GM21576 (cell line): Measurements from ENCODE around the gene LYST.
"Not testable (repeated sequence)": the region's sequence is repeated elsewhere in the genome, so short reads cannot be mapped to it uniquely, and the experiment has no call there.

Experiments used
- ATAC-seq: cut with Tn5 transposase; IDR thresholded peaks from one replicate; pipeline ENCODE4 v1.9.1; 2021; ENCODE audit warnings: mild to moderate bottlenecking, moderate library complexity; ENCODE audit not compliant: unreplicated experiment

LYST gene

DNA sequence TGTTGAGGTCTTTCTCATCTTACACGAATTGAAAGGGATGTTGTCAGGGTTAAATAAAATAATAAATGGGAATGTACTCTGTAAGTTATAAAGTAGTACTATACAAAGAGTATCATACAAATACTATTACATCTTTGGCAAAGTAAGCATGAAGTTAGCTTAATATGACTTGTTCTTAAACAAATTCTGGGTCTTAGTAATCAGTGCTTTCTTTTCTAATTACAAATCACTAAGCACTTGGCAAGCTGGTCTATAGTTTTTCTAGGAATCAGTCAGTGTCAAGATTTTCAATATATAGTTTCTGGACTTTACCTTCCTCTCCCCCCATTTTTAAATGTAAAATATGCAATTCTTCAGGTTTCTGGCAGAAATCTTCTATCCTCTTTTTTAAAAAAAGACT lies 6.9 kb downstream of the LYST start:
- ATAC-seq = no peak

DNA sequence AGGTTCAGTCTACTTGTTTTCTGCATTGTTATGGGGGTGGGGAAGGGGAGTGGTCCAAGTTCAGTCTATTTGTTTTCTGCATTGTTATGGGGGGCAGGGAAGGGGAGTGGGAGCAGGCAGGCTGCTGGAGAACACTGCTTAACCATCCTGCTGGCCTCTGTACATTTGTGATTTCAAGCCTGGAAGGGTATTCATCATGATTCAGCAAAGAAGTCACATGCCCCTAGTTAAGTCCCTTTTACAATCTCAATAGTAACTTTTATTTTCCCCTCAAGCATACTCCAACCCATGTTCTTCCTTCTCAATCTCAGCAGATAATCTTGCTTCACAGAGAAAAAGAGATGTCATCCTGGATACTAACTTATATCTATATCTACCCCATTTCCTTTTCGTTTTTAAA lies 7.9 kb downstream of the LYST start:
- ATAC-seq = no peak

DNA sequence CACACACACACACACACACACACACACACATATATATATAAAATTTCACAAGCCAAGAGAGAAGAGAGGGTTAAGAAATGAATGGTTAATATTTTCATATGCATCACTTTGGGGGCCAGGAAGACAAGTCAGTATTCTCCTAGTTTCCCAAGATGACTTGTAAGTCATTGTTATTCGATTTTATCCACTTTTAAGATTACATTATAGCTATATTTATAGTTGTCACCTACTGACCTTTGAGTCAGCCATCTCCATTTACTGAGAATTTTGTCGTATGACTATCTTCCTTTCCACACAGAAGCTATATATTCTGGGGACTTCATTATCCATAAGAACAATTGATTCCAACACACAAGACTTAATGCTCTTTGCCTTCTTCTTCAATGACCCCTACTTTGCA lies 8.9 kb downstream of the LYST start:
- no peak for ATAC-seq

DNA sequence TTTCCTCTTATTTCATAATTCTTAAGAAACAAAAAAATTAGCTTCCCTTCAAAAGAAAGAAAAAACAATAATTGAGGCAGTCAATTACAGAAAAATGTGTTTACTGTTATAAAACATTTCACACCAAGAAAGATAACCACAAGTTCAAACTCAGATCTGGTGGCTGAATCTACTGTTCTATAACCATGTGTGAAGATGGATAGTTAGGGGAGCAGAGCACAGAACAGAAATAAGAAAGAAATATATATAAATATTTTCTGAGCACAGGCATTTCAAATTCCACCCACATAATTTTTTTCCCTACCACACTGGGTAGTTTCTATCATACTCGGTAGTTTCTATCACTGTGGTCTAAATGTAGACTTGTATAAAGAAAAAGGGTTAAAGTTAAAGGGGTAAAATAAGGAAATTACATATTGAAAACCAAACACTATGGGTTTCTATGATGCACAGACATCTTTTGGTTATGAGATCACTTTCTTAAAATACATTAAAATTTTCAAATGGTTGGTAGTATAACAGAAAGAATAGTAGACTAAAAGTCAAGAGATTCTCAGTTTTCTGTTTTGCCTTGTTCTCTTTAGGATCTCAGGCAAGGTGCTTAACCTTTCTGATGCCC lies 10.8 kb downstream of the LYST start:
- peak; percentile 53 for ATAC-seq

DNA sequence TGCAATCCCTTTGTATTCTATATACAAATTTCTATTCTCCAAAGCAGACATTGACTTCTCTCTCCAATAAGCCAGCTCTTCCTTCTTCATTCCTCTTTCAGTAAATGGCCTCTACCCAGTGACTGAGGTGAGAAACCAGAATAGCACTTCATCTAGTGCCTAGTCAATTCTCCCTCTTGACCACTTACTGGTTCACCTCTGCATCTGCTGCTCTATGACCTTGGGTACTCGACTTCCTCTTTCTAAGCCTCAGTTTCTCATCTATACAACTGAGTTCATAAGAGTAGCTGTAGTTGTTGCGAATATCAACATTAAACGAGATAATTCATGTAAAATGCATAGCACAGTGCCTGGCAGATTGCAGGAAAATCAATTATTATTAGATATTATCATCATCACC lies 12.4 kb downstream of the LYST start:
- no peak for ATAC-seq

DNA sequence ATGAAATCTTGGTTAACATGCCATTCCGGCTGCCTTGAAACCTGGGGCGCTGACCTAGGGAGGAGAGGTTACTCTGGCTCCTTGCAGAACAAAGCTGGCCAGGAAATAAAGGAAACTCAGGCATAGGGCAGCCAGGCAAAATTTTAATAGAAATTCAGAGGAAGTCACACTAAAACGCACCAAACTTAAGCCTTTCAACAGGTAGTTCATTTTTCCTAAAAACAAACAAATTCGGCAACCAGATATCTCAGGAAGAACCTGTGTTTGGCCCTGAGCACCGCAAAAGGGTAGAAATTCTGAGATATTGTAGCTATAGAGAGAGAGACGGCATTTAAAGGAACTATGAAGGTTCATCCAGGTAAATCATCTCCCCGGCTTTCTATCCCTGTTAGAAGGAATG lies 13.1 kb downstream of the LYST start:
- no peak for ATAC-seq

DNA sequence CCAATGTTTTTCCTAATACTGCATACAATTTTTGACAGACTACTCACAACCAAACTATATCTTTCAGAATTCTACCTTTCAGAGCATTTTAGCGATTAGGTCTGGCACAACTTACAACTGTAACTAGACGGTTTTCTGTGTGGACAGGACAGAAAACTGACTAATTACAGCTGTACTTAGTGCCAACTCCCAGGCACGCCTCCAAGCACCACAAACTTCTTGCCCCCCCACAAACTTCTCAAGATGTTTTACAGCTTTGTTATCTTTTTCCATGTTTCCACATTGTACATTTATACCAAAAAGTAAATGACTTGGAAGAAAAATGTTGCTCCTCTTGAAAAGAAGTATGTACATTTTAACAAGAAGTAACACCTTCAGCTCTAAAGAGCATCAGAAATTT lies 13.8 kb downstream of the LYST start:
- ATAC-seq = no peak

DNA sequence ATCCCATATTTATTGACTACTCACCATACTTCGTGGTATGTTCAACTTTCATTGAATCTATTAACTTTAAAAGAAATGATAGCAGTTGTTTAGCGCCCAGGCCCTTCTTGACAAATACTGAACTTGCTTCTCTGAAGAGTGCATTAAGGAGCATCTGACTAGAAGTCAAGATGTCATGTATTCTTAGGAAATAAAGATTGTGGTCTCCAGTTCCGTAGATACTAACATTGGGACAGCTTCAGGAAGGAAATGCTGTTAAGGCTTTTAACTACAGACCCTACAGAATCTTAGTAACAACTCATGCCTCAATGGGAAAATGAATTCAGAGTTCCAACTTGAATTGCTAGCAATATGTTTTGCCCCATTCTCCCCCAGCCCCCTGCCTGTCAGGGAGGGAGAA lies 14.8 kb downstream of the LYST start:
- ATAC-seq = no peak

DNA sequence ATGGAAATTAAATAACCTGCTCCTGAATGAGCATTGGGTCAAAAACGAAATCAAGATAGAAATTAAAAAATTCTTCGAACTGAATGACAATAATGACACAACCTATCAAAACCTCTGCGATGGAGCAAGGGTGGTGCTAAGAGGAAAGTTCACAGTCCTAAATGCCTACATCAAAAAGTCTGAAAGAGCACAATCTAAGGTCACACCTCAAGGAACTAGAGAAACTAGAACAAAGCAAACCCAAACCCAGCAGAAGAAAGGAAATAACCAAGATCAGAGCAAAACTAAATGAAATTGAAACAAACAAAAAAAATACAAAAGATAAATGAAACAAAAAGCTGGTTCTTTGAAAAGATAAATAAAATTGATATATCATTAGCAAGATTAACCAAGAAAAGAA lies 18.5 kb downstream of the LYST start:
- ATAC-seq = not testable (repeated sequence)

DNA sequence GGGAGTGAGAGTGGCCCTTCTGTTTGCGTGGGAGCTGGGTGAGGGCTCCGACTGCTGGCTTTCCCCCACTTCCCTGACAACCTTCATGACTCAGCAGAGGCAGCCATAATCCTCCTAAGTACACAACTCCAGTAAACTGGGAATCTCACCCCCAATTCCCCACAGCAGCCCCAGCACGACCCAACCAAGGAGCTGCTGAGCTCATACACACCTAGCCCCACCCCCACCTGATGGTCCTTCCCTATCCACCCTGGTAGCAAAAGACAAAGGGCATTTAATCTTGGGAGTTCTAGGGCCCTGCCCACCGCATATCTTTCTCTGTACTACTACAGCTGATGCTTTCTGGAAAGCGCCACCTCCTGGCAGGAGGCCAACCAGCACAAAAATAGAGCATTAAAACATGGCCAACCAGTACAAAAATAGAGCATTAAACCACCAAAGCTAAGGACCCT lies 21.0 kb downstream of the LYST start:
- ATAC-seq = not testable (repeated sequence)

DNA sequence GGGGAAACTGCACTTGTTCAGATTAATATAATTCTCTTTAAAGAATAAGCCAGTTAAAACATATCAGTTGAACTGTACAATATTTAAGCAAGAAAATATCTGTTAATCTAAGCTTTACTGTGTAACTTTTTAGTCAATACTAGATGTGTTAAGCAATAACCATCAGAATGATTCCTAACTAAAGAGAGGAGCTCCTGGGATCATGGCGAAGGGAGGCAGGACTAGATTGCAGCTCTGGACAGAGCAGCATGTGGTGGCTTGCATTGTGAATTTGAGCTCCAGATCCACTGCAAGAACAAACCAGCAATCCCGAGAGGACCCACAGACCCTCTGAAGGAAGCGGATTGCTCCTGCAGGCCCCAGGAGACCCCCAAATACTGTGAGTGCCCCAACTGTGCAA lies 21.9 kb downstream of the LYST start:
- no peak for ATAC-seq

DNA sequence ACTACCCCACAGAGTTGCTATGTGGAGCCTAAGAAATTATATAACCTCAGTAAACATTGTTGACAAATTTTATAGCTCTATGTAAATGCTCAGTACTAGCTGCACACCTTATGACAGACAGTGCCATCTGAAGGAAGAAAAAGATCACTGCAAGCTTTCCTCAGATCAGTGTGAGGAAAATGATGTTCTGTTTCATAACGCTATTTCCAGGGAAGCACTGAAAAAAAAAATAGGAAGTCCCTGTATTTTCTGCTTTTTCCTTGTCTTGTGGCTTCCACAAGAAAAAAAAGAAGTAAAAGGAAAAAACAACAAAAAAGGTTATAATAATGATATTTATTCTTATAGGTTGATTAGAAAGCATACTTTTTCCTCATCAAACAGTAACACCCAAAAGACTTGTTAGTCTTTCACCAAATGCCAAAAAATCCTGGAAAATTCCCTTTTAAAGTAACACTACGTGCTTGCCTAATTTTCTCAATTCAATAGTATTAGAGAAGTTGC lies 23.2 kb downstream of the LYST start:
- ATAC-seq = peak; percentile 71

DNA sequence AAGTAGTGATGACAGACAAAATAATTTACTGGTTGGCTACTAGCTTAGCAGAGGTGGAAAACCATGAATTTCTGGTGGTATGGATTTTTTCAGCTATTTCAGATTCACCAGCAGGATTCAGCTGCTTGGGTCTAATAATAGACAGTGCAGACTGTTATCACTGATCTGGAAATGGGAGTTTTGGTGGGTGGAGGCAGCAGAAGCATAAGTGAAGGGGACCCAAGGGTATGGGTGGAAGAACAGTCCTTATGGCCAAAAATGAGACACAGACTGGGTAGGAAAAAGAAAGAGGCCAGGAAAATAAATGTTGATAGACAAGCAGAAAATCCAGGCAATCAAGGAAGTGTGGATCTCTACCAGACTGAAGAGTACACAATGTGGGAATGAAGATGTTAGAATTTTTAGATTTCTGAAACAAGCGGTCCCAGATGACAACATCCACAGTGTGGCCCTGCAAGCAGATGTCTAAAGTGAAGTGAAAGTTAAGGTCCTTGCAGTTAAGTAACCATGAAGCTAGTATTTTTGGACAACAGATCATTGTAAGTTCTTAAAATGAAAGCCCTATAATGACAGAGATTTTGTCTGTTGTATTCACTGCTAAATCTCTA lies 24.7 kb downstream of the LYST start:
- peak; percentile 85 for ATAC-seq

DNA sequence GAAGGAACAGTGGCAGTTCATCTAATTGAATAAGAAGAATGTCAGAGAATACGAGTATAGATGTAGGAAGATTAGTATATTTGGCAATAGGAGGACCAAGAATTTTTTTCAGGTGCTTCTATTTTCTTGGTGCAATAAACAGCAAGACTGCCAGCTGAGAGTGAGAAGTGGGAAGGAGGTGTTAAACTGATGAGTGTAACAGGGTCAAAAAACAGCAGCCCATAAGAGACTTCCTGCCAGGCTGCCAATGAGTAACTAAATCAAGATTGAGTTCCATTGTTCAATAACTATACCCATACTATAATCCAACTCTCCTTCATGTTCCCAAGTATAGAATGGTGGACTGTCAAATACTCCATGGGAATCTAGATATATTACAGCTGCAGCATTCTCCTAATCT lies 28.7 kb downstream of the LYST start:
- ATAC-seq = no peak

DNA sequence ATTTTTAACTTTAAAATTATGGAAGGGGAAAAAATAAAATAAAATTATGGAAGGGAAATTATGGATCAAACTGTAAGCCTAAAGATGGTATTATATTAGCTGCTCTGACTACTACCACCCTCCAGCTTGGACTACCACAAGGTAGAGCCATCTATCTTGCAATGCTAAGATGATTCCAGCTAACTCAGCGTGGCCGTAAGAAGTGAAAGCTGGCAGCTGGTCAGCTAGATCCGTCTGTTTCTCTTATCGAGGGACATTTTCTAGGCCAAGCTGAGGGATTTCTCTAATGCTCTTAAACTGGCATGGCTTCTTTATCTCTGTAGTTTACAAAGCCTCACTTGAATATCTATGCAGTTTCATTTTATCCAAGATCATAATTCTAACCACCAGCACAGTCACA lies 31.5 kb downstream of the LYST start:
- ATAC-seq = no peak

DNA sequence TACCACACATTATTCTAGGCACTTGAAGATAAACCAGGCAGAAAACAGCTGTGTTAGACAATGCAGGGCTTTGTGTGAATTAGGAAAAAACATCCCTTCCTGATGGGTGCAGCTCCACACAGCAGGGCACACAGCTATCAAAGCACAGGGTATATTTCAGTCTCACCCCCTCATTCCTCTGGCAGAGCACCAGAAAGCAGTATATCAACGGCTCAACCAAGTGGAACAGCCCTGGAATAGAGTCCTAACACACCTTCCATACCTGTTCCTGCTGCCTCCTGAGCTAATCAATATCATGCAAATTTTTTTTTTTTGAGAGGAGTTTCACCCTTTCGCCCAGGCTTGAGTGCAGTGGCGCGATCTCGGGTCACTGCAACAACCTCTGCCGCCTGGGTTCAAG lies 32.1 kb downstream of the LYST start:
- ATAC-seq = no peak

DNA sequence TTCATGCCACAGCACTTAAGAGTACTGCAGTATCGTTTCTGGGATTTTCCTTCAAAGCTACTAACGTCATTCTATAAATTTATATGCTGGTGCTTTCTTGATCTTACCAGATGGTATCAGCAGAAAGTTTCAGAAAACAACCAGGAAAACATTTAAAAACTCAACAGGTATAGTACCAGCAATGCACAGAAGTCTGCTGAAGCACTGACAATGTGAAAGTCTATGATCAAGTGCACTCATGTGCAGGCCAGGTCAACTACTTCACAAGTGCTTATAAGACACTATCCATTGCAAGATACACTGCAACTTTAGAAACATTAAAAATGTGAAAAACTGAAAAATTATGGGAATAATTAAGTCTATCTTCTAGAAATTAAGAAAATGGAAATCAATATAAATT lies 34.7 kb downstream of the LYST start:
- no peak for ATAC-seq

DNA sequence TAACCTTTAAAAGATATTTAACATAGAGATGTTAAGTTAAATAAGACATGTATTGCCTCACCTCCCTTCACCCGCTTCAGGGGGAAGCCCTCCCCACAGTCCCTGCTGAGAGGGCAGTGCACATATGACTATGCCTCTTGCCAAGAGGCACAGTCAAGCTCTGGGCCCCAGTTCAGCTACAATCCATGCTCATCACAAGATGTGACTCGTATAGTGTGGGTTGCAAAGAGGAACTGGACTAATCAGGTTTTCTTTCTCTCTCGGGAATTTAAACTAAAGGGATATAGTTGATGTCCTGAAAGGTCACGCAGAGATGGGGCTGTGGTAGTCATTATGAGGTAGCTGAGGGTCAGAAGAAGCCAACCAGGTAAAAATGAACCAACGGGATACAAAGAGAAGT lies 35.6 kb downstream of the LYST start:
- peak; percentile 96 for ATAC-seq

DNA sequence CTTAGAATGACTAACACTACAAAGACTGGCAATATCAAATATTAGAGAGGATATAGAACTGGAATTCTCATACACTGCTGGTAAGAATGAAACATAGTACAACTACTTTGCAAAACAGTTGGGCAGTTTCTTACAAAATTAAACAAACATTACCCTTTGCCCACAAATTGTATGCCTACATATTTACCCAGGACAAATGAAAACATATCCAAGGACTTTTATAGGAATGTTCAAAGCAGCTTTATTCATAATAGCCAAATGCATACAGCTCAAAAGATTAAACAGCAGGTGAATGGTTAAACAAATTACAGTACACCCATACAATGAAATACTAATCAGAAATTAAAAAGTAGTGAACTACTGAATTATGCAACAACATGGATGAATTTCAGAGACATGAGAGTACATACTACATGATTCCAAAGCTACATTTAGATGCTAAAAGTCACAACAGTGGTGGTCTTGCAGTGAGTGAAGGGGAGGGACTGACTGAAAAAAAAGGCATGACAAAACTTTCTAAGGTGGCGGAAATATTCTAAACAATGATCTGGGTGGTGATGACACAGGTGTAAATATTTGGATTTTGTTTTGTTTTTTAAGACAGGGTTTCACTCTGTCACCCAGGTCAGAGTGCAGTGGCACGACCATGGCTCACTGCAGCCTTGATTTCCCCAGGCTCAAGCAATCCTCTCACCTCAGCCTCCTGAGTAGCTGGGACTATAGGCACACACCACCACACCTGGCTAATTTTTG lies 40.4 kb downstream of the LYST start:
- no peak for ATAC-seq

DNA sequence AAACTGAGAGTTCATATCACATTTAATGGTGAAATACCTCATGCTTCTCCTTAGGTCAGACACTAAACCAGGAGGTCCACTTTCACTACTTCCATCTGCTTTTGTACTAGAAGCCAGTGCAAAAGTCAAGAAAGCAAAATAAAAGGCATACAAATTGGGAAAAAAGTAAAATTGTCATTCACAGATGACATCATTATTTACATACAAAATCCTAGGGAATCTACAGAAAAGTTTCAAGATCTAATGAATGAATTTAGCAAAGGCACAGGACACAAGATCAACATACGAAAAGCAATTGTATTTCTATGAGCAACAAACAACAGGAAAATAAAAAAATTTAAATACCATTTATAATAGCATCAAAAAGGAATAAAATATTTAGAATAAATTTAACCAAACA lies 41.5 kb downstream of the LYST start:
- ATAC-seq = no peak

DNA sequence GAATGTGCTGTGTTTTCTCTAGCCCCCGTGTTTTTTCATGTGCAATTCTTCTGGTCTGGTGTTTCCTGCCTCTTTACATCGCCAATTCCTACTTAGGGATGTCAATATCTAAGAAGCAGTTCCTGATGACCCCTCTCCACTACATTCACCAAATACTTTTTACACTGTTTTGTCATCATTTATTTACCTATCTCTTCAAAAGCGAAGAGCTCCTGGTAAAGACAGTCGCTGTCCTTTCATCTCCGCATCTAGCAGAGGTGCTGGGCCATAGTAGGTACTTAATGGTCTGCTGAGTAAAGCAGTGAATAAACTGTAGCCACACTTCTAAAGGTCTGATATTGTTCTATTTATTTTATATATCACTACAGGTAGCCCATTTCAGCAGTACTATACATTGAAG lies 43.0 kb downstream of the LYST start:
- no peak for ATAC-seq

DNA sequence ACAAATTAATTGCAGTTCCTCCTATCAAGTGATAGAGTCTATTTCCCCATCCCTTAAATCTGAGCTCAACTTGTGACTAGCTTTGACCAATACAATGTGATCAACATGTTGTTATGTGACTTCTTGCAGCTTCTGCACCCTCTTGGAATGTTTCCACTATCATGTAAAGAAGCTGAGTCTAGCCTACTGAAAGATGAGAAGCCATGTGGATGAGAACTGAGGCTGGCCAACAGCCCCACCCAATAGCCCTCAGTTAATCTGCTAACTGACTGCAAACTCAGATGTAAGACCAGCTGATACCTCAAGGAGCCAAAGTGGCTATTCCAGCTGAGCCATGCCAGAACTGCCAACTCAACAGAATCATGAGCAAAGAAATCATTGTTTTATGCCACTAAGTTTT lies 44.0 kb downstream of the LYST start:
- ATAC-seq = no peak
